Endodermal cell (in vitro differentiated cells): ENCODE measurements around the gene CNTNAP5. TPM values are rescaled to one million over a fixed set of nuclear protein-coding genes. Genes with fewer than 3 reads are reported as not detected.
"Not testable (repeated sequence)": the region's sequence is repeated elsewhere in the genome, so short reads cannot be mapped to it uniquely, and the experiment has no call there.

ENCODE experiments used
- DNase-seq: peaks from one replicate; pipeline ENCODE4 v3.0.0-alpha.2; 2017
- H3K27ac ChIP-seq: 2 replicates; pipeline ENCODE4 v1.5.1; 2013; ENCODE audit warnings: mild to moderate bottlenecking, low read depth, low read length, moderate library complexity
- H3K27me3 ChIP-seq: 2 replicates; pipeline ENCODE4 v1.6.1; 2013; ENCODE audit warnings: mild to moderate bottlenecking, low read length, moderate library complexity; ENCODE audit not compliant: insufficient read depth, control insufficient read depth, poor library complexity, severe bottlenecking
- H3K36me3 ChIP-seq: 2 replicates; pipeline ENCODE4 v1.7.0; 2013; ENCODE audit warnings: mild to moderate bottlenecking, low read length, moderate library complexity; ENCODE audit not compliant: control insufficient read depth, insufficient read depth
- H3K4me1 ChIP-seq: one replicate; pipeline ENCODE4 v1.7.0; 2013; ENCODE audit warnings: low read length; ENCODE audit not compliant: control insufficient read depth, insufficient read depth
- H3K4me3 ChIP-seq: 2 replicates; pipeline ENCODE4 v1.5.1; 2013; ENCODE audit warnings: mild to moderate bottlenecking, low read length, moderate library complexity
- H3K9ac ChIP-seq: 2 replicates; pipeline ENCODE4 v1.6.1; 2013; ENCODE audit warnings: mild to moderate bottlenecking, low read length, moderate library complexity; ENCODE audit not compliant: poor library complexity, severe bottlenecking; ENCODE audit errors: extremely low read depth
- H3K9me3 ChIP-seq: 2 replicates; pipeline ENCODE4 v1.6.1; 2013; ENCODE audit warnings: mild to moderate bottlenecking, low read length, moderate library complexity; ENCODE audit not compliant: control insufficient read depth
- H3K27ac Mint-ChIP-seq: 2 replicates; pipeline ENCODE4 v1.8.0; 2020; ENCODE audit warnings: mixed read lengths
- H3K27me3 Mint-ChIP-seq: 2 replicates; pipeline ENCODE4 v1.8.0; 2021; ENCODE audit warnings: mild to moderate bottlenecking, mixed read lengths; ENCODE audit not compliant: insufficient read depth
- H3K36me3 Mint-ChIP-seq: 2 replicates; pipeline ENCODE4 v1.8.0; 2020; ENCODE audit warnings: low read depth, mixed read lengths
- H3K4me1 Mint-ChIP-seq: 2 replicates; pipeline ENCODE4 v1.8.0; 2020; ENCODE audit warnings: mixed read lengths
- H3K4me3 Mint-ChIP-seq: 2 replicates; pipeline ENCODE4 v1.8.0; 2020; ENCODE audit warnings: mild to moderate bottlenecking, moderate library complexity, mixed read lengths
- H3K9me3 Mint-ChIP-seq: 2 replicates; pipeline ENCODE4 v1.8.0; 2020; ENCODE audit warnings: mild to moderate bottlenecking, mixed read lengths
- CTCF ChIP-seq: fragments of 200-600 bp; sonication (generic); conservative IDR thresholded peaks from 2 replicates; pipeline ENCODE4 v1.5.0; 2021; ENCODE audit warnings: antibody characterized with exemption, mild to moderate bottlenecking
- WGBS, 2 experiments: methylation state at CpG; one replicate each; pipeline versions ENCODE4 v1.1.5 to v1.1.7; 2013; ENCODE audit warnings: missing lambda C conversion rate in 2 of 2, mixed read lengths in 1 of 2; ENCODE audit not compliant: insufficient coverage in 1 of 2, insufficient read length in 1 of 2; 5-methylcytosine and 5-hydroxymethylcytosine counted together
- total RNA-seq, 2 donors: library from RNA; stranded (reverse); fragmentation: NEBNext Ultra II Directional in 1 of 2; extraction: Animal tissue kit (Norgen Biotek cat#: 25700) in 1 of 2; gene quantifications; 2 replicates in 1 of 2; 3 replicates in 1 of 2; pipeline ENCODE4 v1.2.1, GENCODE V29; 2021

The CNTNAP5 gene
- total RNA-seq, 2 donors from 2014 or later = 0.70 to 4.4 TPM

DNA sequence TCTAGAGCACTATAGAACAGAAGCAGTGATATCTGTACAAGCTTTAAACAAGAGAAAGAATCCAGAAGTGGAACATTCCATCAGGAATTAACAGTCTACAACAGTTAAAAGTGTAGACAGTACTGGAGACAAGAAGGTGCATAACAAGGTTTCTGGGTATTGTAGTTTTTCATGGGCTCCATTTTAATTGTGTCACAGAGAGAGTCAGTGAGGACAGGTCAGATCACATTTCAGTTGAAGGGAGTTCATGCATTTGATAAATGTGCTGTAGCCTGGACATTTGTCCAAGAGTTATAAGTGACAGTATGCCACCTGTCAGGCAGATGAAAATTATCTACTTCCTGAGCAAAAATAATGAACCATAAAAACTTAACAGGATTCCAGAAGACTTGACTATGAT, 328.6 kb downstream of the CNTNAP5 start:
- H3K4me3 ChIP-seq = no peak overlapping the region
- no peaks in the 10 kb centered on the region for H3K27me3 Mint-ChIP-seq
- no peaks in the 10 kb centered on the region for H3K36me3 ChIP-seq
- H3K4me1 Mint-ChIP-seq = peaks cover 2% of the 10 kb centered on the region
- no peaks in the 10 kb centered on the region for H3K36me3 Mint-ChIP-seq
- H3K9me3 Mint-ChIP-seq = peaks cover 4% of the 10 kb centered on the region
- H3K27ac Mint-ChIP-seq = no peak overlapping the region
- H3K27ac ChIP-seq = no peak overlapping the region
- no peak overlapping the region for H3K9ac ChIP-seq
- no peaks in the 10 kb centered on the region for H3K9me3 ChIP-seq
- H3K4me3 Mint-ChIP-seq = no peak overlapping the region
- no peak for DNase-seq
- TF ChIP-seq CTCF = no peak
- H3K27me3 ChIP-seq = no peaks in the 10 kb centered on the region
- no peaks in the 10 kb centered on the region for H3K4me1 ChIP-seq

- peaks cover 2% of the 10 kb centered on the region for H3K4me1 Mint-ChIP-seq
- peaks cover 4% of the 10 kb centered on the region for H3K9me3 Mint-ChIP-seq
- H3K9me3 ChIP-seq = no peaks in the 10 kb centered on the region
- no peak for TF ChIP-seq CTCF
- H3K36me3 ChIP-seq = no peaks in the 10 kb centered on the region
- H3K27ac ChIP-seq = no peak overlapping the region
- H3K4me3 Mint-ChIP-seq = no peak overlapping the region
- no peak overlapping the region for H3K27ac Mint-ChIP-seq
- H3K9ac ChIP-seq = no peak overlapping the region
- H3K36me3 Mint-ChIP-seq = no peaks in the 10 kb centered on the region
- WGBS, 2 experiments = 94 to 100% methylated on average over 3 of the region's 3 CpGs
- H3K27me3 ChIP-seq = no peaks in the 10 kb centered on the region
- DNase-seq = no peak
- no peak overlapping the region for H3K4me3 ChIP-seq
- no peaks in the 10 kb centered on the region for H3K4me1 ChIP-seq
- no peaks in the 10 kb centered on the region for H3K27me3 Mint-ChIP-seq
Observed at GRCh38 chr2:124354466-124354865, 329.4 kb downstream of the CNTNAP5 start.

- H3K27me3 Mint-ChIP-seq, H3K9ac ChIP-seq, H3K4me3 Mint-ChIP-seq, H3K27me3 ChIP-seq, H3K36me3 Mint-ChIP-seq, H3K36me3 ChIP-seq, DNase-seq, H3K4me1 ChIP-seq, H3K4me3 ChIP-seq, H3K27ac ChIP-seq, H3K27ac Mint-ChIP-seq, H3K4me1 Mint-ChIP-seq, H3K9me3 ChIP-seq: not testable (repeated sequence)
- H3K9me3 Mint-ChIP-seq = peaks cover 15% of the 10 kb centered on the region
- 93 to 96% methylated on average over 17 to 28 of the region's 28 CpGs for WGBS, 2 experiments
Observed at GRCh38 chr2:124361966-124362365, 336.9 kb downstream of the CNTNAP5 start.

- Mint-ChIP-seq H3K27me3 (no peaks in the 10 kb centered on the region), H3K4me3 (no peak overlapping the region), H3K36me3 (no peaks in the 10 kb centered on the region), H3K4me1 (no peaks in the 10 kb centered on the region), H3K27ac (no peak overlapping the region), H3K9me3 (no peaks in the 10 kb centered on the region)
- Histone ChIP-seq H3K27me3 (no peaks in the 10 kb centered on the region), H3K9me3 (no peaks in the 10 kb centered on the region), H3K36me3 (no peaks in the 10 kb centered on the region), H3K4me3 (no peak overlapping the region), H3K27ac (no peak overlapping the region), H3K9ac (no peak overlapping the region), H3K4me1 (no peaks in the 10 kb centered on the region)
- DNase-seq = no peak
- WGBS, 2 experiments = 96% methylated on average over 4 of the region's 4 CpGs; no CpG with 5 or more reads in 1 of the 2 experiments
- TF ChIP-seq CTCF = no peak
Observed at GRCh38 chr2:124369181-124369580, 344.1 kb downstream of the CNTNAP5 start.
